GM12872 (cell line): Measurements from ENCODE around the gene ITGAV.

ENCODE experiments used
- CTCF ChIP-seq: IDR thresholded peaks from 3 replicates; pipeline ENCODE4 v1.5.1; 2011; ENCODE audit warnings: low read depth, mild to moderate bottlenecking, low read length, moderate library complexity; ENCODE audit not compliant: insufficient read depth

Gene ITGAV

GRCh38 chr2:186589612-186590349, at the start of gene ITGAV:
TSS of gene ITGAV (plus strand) at chr2:186590056. CDS start at chr2:186590339, 283 bp downstream.
- TF ChIP-seq CTCF = 0 out of 3 replicates have a peak, but pooled peaks have one; percentile 1

GRCh38 chr2:186540941-186541340, 48.9 kb upstream of the ITGAV start:
- TF ChIP-seq CTCF = no peak

GRCh38 chr2:186542002-186542401, 47.9 kb upstream of the ITGAV start:
- TF ChIP-seq CTCF = no peak

- no peak for TF ChIP-seq CTCF
Measured at GRCh38 chr2:186543561-186544131, 46.2 kb upstream of the ITGAV start.

- TF ChIP-seq CTCF = no peak
Measured at GRCh38 chr2:186544255-186544675, 45.6 kb upstream of the ITGAV start.

GRCh38 chr2:186546846-186547245, 43.0 kb upstream of the ITGAV start:
- no peak for TF ChIP-seq CTCF

- no peak for TF ChIP-seq CTCF
Measured at GRCh38 chr2:186551323-186552050, 38.4 kb upstream of the ITGAV start.
